ENCODE results near the gene ARPP21.
"Not testable (repeated sequence)": the region's sequence is repeated elsewhere in the genome, so short reads cannot be mapped to it uniquely, and the experiment has no call there.

ARPP21 gene

GRCh38 chr3:35790764-35791163, 151.4 kb downstream of the ARPP21 start:
- H3K27ac ChIP-seq = no peak overlapping the region
- TF ChIP-seq ZFX (IDR thresholded peaks at IDR 0.05) = no peak

GRCh38 chr3:35793667-35794066, 154.3 kb downstream of the ARPP21 start:
- TF ChIP-seq CTCF (conservative IDR thresholded peaks at IDR 0.05) (no peak), ZFX (IDR thresholded peaks at IDR 0.05) (no peak)
- no peak overlapping the region for H3K27ac ChIP-seq

GRCh38 chr3:35800960-35801459, 161.7 kb downstream of the ARPP21 start:
- no peak overlapping the region for H3K27ac ChIP-seq
- no peak for TF ChIP-seq ZFX (IDR thresholded peaks at IDR 0.05)
- TF ChIP-seq CTCF (conservative IDR thresholded peaks at IDR 0.05) = no peak

DNA sequence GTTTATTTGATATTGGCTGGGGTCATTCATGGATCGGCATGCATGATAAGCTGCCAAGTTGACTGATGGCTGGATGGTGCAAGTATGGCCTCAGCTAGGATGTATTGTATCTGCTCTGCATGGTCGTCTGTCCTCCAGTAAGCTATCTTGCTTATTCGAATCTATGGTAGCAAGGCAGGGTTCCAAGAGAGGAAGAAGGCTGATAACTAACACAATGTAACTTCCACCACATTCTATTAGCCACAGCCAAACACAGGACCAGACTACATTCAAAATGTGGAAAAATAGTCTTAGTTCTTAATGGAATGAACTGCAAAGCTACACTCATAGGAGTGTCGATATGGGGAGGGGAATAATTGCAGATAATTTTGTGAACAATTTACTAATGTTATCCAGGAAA, 175.2 kb downstream of the ARPP21 start:
- TF ChIP-seq ZFX (IDR thresholded peaks at IDR 0.05) (no peak), CTCF (conservative IDR thresholded peaks at IDR 0.05) (no peak)
- no peak overlapping the region for H3K27ac ChIP-seq

GRCh38 chr3:35815796-35816195, 176.5 kb downstream of the ARPP21 start:
- not testable (repeated sequence) for H3K27ac ChIP-seq

GRCh38 chr3:35817216-35817615, 177.9 kb downstream of the ARPP21 start:
- TF ChIP-seq CTCF (conservative IDR thresholded peaks at IDR 0.05) = no peak
- TF ChIP-seq ZFX (IDR thresholded peaks at IDR 0.05) = no peak
- H3K27ac ChIP-seq = no peak overlapping the region

DNA sequence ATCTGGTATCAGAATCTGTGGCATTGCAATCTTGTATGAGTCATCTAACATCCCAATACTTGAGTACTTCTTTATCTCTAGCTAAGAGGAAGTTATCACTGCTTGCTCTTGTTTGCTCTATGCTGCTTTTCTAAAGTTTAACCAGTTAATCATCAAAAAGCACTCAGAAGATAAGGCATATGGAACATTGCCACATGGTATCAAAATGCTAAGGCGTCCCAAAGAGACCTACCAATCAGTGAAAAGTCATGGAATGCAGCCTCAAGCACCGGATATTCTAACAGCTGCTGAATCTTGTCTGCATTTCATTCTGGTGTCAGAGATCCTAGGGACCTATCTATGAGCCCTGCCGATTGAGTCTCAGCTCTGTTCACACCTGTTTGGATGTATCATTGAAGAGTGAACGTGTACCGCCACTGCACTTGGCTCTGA, 192.8 kb downstream of the ARPP21 start:
- TF ChIP-seq CTCF (conservative IDR thresholded peaks at IDR 0.05) = no peak
- TF ChIP-seq ZFX (IDR thresholded peaks at IDR 0.05) = no peak
- H3K27ac ChIP-seq = no peak overlapping the region
